ENCODE data around the gene AUTS2.

Gene AUTS2

GRCh38 chr7:69657331-69657730, 59.1 kb downstream of the AUTS2 start:
- no peak for DNase-seq

- DNase-seq: no peak
These were observed 59.7 kb downstream of the AUTS2 start for GRCh38 chr7:69657985-69658384.

GRCh38 chr7:69659983-69660382, 61.7 kb downstream of the AUTS2 start:
- no peak for DNase-seq

- DNase-seq: no peak
These were observed 63.1 kb downstream of the AUTS2 start for GRCh38 chr7:69661342-69661741.

- DNase-seq: no peak
These were observed 65.9 kb downstream of the AUTS2 start for GRCh38 chr7:69663911-69664832.

GRCh38 chr7:69665369-69665768, 67.1 kb downstream of the AUTS2 start:
- DNase-seq: no peak

- no peak for DNase-seq
These were observed 70.1 kb downstream of the AUTS2 start for GRCh38 chr7:69668339-69668870.

GRCh38 chr7:69670701-69671100, 72.4 kb downstream of the AUTS2 start:
- no peak for DNase-seq

GRCh38 chr7:69673074-69673473, 74.8 kb downstream of the AUTS2 start:
- DNase-seq: no peak

GRCh38 chr7:69674701-69675182, 76.5 kb downstream of the AUTS2 start:
- DNase-seq: no peak

- DNase-seq: no peak
These were observed 78.0 kb downstream of the AUTS2 start for GRCh38 chr7:69676247-69676646.

GRCh38 chr7:69677054-69677852, 79.0 kb downstream of the AUTS2 start:
- DNase-seq: no peak

- peak in 2 of 4 experiments; percentile 7 to 9 for DNase-seq
These were observed 79.7 kb downstream of the AUTS2 start for GRCh38 chr7:69677881-69678493.

- DNase-seq: peak; percentile 9 to 31 (median 24)
These were observed 80.4 kb downstream of the AUTS2 start for GRCh38 chr7:69678494-69679187.

- peak in 3 of 4 experiments; percentile 17 to 40 (median 29) for DNase-seq
These were observed 82.9 kb downstream of the AUTS2 start for GRCh38 chr7:69681181-69681580.

- peak in 2 of 4 experiments; percentile 5 to 9 for DNase-seq
These were observed 84.2 kb downstream of the AUTS2 start for GRCh38 chr7:69682518-69682917.

- no peak for DNase-seq
These were observed 84.7 kb downstream of the AUTS2 start for GRCh38 chr7:69683002-69683401.

GRCh38 chr7:69684369-69685292, 86.4 kb downstream of the AUTS2 start:
- DNase-seq: no peak

GRCh38 chr7:69685293-69685631, 87.0 kb downstream of the AUTS2 start:
- no peak for DNase-seq

GRCh38 chr7:69686366-69686765, 88.1 kb downstream of the AUTS2 start:
- DNase-seq: peak in 2 of 4 experiments; percentile 23 to 24
